WERI-Rb-1 (cell line): ENCODE measurements around the gene STXBP3.

ENCODE experiments used
- DNase-seq: peaks from one replicate; pipeline ENCODE4 v3.0.0-alpha.2; 2020
- H3K27ac ChIP-seq: fragments of 250-450 bp; sonication (Bioruptor Pico); 2 replicates; pipeline ENCODE4 v1.5.1; 2020; ENCODE audit warnings: mild to moderate bottlenecking, moderate library complexity
- H3K27me3 ChIP-seq: fragments of 250-450 bp; sonication (Bioruptor Pico); 2 replicates; pipeline ENCODE4 v1.5.1; 2021; ENCODE audit warnings: mild to moderate bottlenecking, low read depth, moderate library complexity; ENCODE audit not compliant: insufficient read depth, severe bottlenecking
- H3K36me3 ChIP-seq: fragments of 250-450 bp; sonication (Bioruptor Pico); 2 replicates; pipeline ENCODE4 v1.5.1; 2020; ENCODE audit warnings: mild to moderate bottlenecking, moderate library complexity
- H3K4me3 ChIP-seq: 2 replicates; pipeline ENCODE4 v1.5.1; 2011; ENCODE audit warnings: low read depth, mild to moderate bottlenecking, control low read depth, low read length
- H3K9me3 ChIP-seq: fragments of 250-450 bp; sonication (Bioruptor Pico); 2 replicates; pipeline ENCODE4 v1.5.1; 2021; ENCODE audit warnings: mild to moderate bottlenecking, moderate library complexity; ENCODE audit not compliant: severe bottlenecking
- CTCF ChIP-seq: IDR thresholded peaks from 2 replicates; pipeline ENCODE4 v1.5.1; 2011; ENCODE audit warnings: low read depth, mild to moderate bottlenecking, control low read depth, inconsistent platforms, low read length

The STXBP3 gene

GRCh38 chr1:108847494-108847893 is 101.0 kb downstream of the STXBP3 start:
- DNase-seq = no peak
- H3K4me3 ChIP-seq = no peak overlapping the region
- H3K27me3 ChIP-seq = no peaks in the 10 kb centered on the region
- TF ChIP-seq CTCF = no peak
- no peaks in the 10 kb centered on the region for H3K9me3 ChIP-seq
- no peaks in the 10 kb centered on the region for H3K36me3 ChIP-seq
- no peak overlapping the region for H3K27ac ChIP-seq

- Histone ChIP-seq H3K36me3 (no peaks in the 10 kb centered on the region), H3K27me3 (no peaks in the 10 kb centered on the region), H3K9me3 (no peaks in the 10 kb centered on the region), H3K4me3 (no peak overlapping the region), H3K27ac (no peak overlapping the region)
- TF ChIP-seq CTCF = no peak
- no peak for DNase-seq
Measured at GRCh38 chr1:108848806-108849205, 102.3 kb downstream of the STXBP3 start.

- DNase-seq = no peak
- H3K27ac ChIP-seq = no peak overlapping the region
- H3K27me3 ChIP-seq = no peaks in the 10 kb centered on the region
- no peak overlapping the region for H3K4me3 ChIP-seq
- TF ChIP-seq CTCF = no peak
- H3K9me3 ChIP-seq = no peaks in the 10 kb centered on the region
- H3K36me3 ChIP-seq = no peaks in the 10 kb centered on the region
Measured at GRCh38 chr1:108850929-108851328, 104.5 kb downstream of the STXBP3 start.

GRCh38 chr1:108851567-108851966 is 105.1 kb downstream of the STXBP3 start:
- DNase-seq = no peak
- no peak overlapping the region for H3K27ac ChIP-seq
- H3K36me3 ChIP-seq = no peaks in the 10 kb centered on the region
- H3K4me3 ChIP-seq = no peak overlapping the region
- no peaks in the 10 kb centered on the region for H3K9me3 ChIP-seq
- H3K27me3 ChIP-seq = no peaks in the 10 kb centered on the region
- no peak for TF ChIP-seq CTCF

- H3K36me3 ChIP-seq = no peaks in the 10 kb centered on the region
- DNase-seq = no peak
- no peaks in the 10 kb centered on the region for H3K9me3 ChIP-seq
- H3K27ac ChIP-seq = no peak overlapping the region
- no peaks in the 10 kb centered on the region for H3K27me3 ChIP-seq
- H3K4me3 ChIP-seq = no peak overlapping the region
- TF ChIP-seq CTCF = no peak
Measured at GRCh38 chr1:108852221-108852975, 105.9 kb downstream of the STXBP3 start.
